HK-2 (cell line): ENCODE results near the gene EI24.
"Not testable (repeated sequence)": the region's sequence is repeated elsewhere in the genome, so short reads cannot be mapped to it uniquely, and the experiment has no call there.

Experiments used
- DNase-seq: peaks from one replicate; pipeline ENCODE4 v3.0.0-alpha.2; 2018; ENCODE audit not compliant: unreplicated experiment

The EI24 gene

DNA sequence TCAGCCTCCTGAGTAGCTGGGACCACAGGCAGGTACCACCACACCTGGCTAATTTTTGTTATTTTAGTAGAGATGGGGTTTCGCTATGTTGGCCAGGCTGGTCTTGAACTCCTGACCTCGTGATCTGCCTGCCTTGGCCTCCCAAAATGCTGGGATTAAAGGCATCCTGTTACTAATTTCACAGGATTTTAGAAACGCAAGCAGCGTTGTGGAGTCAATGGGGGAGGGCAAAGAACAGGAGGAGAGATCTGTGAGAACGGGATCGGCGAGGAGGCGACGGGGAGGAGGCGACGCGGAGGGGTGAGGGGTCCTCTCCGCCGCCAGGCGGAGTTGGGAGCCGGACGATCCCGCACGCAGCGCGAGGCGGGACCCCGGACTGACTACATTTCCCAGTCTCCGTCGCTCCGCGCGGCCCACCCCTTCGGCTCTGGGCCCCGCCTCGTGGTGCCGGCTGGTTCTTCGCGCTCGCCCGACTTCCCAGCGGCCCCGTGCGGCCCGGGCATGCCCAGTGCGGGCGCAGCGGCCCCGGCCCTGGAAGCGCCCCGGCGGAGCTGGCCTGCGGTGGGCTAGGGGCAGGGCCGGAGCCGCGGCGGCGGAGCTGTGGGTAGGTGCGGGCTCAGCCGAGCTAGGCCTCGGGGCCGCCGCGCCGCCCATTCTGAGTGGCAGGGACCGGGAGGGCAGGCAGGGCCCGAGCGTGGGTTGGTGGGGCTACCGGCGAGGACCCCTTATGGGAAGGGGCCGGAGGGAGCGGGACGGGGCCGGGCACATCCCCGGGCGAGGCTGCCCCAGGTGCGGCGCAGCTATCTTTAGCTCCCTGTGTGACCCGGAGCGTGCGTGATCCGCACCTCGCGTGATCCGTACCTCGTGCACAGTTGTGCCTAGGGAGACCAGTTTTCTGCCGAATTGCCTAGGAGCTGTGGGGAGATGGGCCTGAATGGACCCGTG is at the start of gene EI24:
Gene EI24, plus strand, starts transcription at position 508 of the 945 bp plus-strand sequence. CDS start 3,051 bp downstream, outside the sequence.
- DNase-seq, result peak; percentile 87

- no peak for DNase-seq
These were observed 49.1 kb upstream of the EI24 start for GRCh38 chr11:125519860-125520834.

- no peak for DNase-seq
These were observed 44.0 kb upstream of the EI24 start for GRCh38 chr11:125525303-125525702.

DNA sequence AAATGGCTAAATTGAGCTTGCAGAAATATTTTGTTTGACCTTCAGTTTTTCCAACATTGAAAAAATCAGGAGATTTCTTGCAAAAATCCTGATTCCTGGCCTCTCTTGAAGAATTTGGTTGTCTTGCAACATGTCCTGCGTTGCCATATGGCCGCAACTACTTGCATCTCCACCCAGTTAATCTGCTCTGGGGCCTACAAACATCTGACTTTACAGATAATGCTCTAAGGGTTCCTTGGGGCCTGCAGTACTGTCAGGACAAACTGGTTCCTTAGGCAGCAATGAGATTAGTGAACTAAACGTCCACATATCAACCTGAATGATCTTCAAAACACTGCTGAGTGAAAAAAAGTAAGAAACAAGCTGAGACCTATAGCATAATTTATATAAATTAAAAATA is 36.6 kb upstream of the EI24 start:
- no peak for DNase-seq

DNA sequence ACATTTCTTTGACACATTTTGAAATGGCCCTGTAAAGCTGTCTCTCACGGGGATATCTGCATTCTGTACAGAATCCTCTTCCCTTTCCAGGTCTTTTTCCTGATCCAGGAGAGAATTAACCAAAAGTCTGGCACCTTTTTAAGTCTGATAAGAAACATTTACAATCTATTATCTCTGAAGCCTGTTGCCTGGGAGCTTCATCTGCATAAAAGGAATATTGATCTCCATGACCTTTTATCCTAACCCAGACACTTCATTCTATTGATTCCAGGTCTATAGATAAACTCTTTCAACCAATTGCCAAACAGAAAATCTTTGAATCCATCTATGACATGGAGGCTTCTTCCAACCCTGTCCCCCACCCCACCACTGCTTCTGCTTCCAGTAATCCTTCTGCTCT is 33.7 kb upstream of the EI24 start:
- DNase-seq, result no peak

DNA sequence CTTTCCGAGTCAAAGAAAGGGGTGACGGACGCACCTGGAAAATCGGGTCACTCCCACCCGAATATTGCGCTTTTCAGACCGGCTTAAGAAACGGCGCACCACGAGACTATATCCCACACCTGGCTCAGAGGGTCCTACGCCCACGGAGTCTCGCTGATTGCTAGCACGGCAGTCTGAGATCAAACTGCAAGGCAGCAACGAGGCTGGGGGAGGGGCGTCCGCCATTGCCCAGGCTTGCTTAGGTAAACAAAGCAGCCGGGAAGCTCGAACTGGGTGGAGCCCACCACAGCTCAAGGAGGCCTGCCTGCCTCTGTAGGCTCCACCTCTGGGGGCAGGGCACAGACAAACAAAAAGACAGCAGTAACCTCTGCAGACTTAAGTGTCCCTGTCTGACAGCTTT is 32.4 kb upstream of the EI24 start:
- not testable (repeated sequence) for DNase-seq

GRCh38 chr11:125542709-125543108 is 26.6 kb upstream of the EI24 start:
- DNase-seq, result no peak

DNA sequence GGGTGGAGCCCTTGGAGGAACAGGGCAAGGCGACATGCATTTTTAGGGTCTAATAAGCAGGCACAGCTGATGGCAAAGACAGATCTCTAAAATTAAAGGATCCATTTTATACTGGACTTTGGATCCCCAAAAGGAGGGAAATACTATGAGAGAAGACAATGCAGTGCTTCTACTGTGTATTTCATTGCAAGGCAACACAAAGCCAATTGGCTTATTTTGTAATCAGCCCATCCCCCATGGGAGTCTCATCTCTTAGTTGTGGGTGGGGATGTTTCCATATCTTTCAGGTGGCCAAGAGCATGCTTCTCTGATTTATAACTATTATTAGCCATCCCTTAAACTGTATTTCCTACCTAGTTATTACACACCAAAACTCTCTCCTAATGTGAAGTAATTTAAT is 18.5 kb upstream of the EI24 start:
- no peak for DNase-seq

- no peak for DNase-seq
These were observed 17.4 kb upstream of the EI24 start for GRCh38 chr11:125551835-125552342.

DNA sequence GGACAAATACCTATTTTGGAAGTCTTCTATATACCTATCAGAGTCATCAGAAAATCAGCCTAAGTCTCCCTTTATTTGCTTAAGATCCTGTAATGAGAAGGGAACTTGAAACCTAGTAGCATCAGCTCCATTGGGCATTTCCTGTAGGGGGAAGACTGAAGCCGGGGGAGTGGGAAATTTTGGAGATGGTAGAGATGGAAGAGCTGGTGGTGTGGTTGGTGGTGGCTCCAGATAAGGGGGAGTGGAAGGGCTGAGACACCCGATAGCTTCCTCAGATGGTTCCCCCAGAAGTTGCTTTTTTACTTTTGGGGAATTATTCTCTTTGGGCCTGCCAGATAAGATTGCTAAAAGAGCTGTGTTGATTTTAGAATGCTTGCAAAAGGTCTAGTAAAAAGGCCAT is 16.4 kb upstream of the EI24 start:
- no peak for DNase-seq

DNA sequence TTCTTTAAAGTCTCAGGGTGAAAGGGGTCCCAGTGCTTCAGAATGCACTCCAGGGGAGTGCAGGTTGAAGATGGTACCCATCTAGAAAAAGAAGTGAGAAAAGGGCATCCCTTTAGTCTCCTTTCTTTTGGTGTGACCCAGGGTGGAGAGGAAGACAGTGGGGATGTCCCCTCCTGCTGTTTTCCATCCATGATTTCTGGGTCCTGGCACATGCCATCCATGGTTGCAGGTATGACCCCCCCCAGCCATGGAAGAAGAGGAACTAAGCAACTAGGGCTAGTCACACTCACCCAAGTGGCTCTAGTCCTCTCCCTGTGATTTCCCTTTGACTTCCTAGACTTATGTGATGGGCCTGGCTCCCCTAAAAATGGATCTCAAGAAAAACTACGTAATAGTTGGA is 15.9 kb upstream of the EI24 start:
- no peak for DNase-seq

GRCh38 chr11:125554038-125554437 is 15.2 kb upstream of the EI24 start:
- no peak for DNase-seq

DNA sequence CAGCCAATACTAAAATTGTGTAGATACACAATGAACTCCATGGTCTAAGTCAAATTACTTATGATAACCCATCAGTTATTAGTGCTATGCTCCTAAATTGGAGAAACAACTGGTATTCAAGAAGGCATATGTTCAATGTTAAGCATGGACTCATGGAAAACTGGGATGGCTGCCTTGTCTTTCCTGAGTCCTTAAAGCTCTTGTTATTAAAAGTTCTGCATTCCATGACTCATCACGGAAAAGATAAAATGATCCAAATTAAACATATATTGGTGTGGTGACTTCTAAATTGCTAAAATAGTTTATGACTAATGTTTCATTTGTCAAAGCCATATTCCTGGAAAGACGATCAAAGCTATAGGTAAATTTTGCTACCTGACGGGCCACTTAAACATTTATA is 9.4 kb upstream of the EI24 start:
- DNase-seq, result no peak

DNA sequence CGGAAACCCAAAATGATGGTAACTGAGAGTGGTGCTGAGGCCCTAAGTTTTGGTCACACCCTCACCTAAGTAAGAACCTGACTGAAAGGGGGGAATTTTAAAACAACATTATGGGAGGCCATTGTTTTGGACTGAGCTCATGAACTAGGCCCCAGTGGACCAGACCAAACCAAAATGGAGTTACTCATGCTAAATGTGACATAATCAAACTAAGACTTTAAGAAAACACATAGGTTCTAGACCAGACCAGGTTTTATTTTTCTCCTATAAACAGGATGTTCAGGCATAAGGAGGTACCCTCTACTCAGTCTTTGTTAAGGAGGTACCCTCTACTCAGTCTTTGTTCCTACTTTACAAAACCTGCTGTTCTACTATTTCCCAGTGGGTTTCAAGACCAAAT is 7.4 kb upstream of the EI24 start:
- no peak for DNase-seq

DNA sequence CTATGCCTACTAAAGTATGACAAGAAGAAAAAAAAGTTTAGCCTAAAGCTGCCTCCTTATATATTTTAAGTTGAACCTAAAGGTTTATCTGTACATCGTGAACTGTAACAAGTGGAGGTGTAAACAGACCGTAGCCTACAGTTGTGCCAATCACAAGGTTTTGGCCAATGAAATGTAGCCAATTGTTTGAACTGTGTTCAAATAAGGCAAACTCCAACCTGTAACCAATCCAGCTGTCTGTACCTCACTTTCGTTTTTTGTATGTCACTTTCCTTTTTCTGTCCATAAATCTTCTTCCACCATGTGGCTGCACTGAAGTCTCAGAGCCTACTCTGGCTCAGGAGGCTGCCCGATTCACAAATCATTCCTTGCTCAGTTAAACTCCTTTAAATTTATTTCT is 6.8 kb upstream of the EI24 start:
- DNase-seq, result no peak

- DNase-seq, result no peak
These were observed 4.9 kb upstream of the EI24 start for GRCh38 chr11:125564357-125564756.

DNA sequence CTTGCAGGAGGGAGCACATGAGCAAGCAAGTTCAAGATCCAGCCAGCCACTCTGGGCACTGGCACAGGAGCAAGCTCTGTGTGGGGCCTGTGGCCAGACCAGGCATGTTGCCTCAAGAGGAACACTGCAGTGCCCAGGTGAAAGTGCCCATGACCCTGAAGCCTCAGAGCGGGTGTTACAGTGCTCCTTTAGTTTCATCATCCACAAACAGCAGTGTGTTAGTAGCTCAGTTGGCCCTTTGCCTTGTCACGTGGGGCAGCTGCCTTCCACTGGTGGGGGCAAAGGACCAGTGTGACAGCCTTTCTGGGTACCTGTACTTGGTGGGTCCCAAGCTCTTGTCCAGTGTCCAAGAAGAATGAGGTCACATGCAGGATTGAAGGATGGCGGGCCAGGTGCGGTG is 3.0 kb upstream of the EI24 start:
- DNase-seq, result no peak

GRCh38 chr11:125569915-125570621 is 791 bp downstream of the EI24 start:
- no peak for DNase-seq

GRCh38 chr11:125570952-125571351 is 1.7 kb downstream of the EI24 start:
- no peak for DNase-seq

GRCh38 chr11:125572916-125573315 is 3.6 kb downstream of the EI24 start:
- no peak for DNase-seq

GRCh38 chr11:125577181-125577580 is 7.9 kb downstream of the EI24 start:
- DNase-seq, result not testable (repeated sequence)

DNA sequence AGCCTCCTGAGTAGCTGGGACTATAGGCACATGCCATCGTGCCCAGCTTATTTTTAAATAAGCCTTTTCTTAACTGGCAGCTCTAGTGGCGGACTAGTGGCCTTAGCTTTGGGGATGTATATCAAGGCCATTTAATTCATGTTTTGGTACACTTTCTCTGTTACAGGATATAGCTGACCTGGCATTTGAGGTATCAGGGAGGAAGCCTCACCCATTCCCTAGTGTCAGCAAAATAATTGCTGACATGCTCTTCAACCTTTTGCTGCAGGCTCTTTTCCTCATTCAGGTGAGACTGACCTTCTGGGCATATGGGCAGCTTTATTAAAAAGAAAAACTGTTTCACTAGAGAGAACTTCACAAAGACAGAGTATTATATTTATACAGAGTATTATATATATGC is 9.5 kb downstream of the EI24 start:
- no peak for DNase-seq
